SK-N-SH (cell line): ENCODE measurements around the gene CPVL. TPM values are rescaled to one million over a fixed set of nuclear protein-coding genes. Genes with fewer than 3 reads are reported as not detected.

Source experiments
- CTCF ChIA-PET: fragments of 300-600, 350-600 bp; formaldehyde crosslinking; extraction: SDS; loops from one replicate; lab custom pipeline; 2021; lab: Yijun Ruan, JAX
- POLR2A ChIA-PET: fragments of 350-600 bp; sonication (Branson Sonifier 250); formaldehyde crosslinking; extraction: SDS; loops from one replicate; lab custom pipeline; 2020; ENCODE audit warnings: antibody characterized with exemption, inconsistent platforms; lab: Yijun Ruan, JAX
- DNase-seq: peaks from one replicate; pipeline ENCODE4 v3.0.0; 2012
- H2AFZ ChIP-seq: fragments of 200-600 bp; sonication (generic); 2 replicates; pipeline ENCODE4 v1.8.1; 2016; ENCODE audit warnings: antibody characterized with exemption, mild to moderate bottlenecking, low read depth
- H3F3A ChIP-seq: fragments of 200-600 bp; sonication (generic); replicated peaks from 2 replicates; pipeline ENCODE3; 2016; ENCODE audit warnings: antibody characterized with exemption, mild to moderate bottlenecking; ENCODE audit not compliant: insufficient read depth
- H3K27ac ChIP-seq, 2 experiments: fragments of 200-500 bp in 1 of 2; fragments of 200-600 bp in 1 of 2; sonication (Bioruptor generic) in 1 of 2; sonication (generic), shearing (Covaris generic) in 1 of 2; 2 replicates each; pipeline versions ENCODE4 v1.5.1 to v1.6.1; 2014 to 2016; ENCODE audit warnings: low read depth in 2 of 2, inconsistent platforms in 1 of 2, low read length in 1 of 2, mild to moderate bottlenecking in 1 of 2, mixed read lengths in 1 of 2
- H3K27me3 ChIP-seq: fragments of 200-600 bp; sonication (generic), shearing (Covaris generic); 2 replicates; pipeline ENCODE4 v1.6.1; 2016; ENCODE audit warnings: mixed run types; ENCODE audit not compliant: insufficient read depth
- H3K36me3 ChIP-seq, 2 experiments: fragments of 200-500 bp in 1 of 2; fragments of 200-600 bp in 1 of 2; sonication (Bioruptor generic) in 1 of 2; sonication (generic) in 1 of 2; replicated peaks in 1 of 2; 2 replicates each; pipeline versions ENCODE3 to v1.5.1; 2014 to 2016; ENCODE audit warnings: low read length in 1 of 2, mild to moderate bottlenecking in 1 of 2; ENCODE audit not compliant: insufficient read depth in 2 of 2, control insufficient read depth in 1 of 2
- H3K4me1 ChIP-seq, 2 experiments: fragments of 200-500 bp in 1 of 2; fragments of 200-600 bp in 1 of 2; sonication (Bioruptor generic) in 1 of 2; sonication (generic), shearing (Covaris generic) in 1 of 2; 2 replicates each; pipeline versions ENCODE4 v1.5.1 to v1.6.1; 2014 to 2016; ENCODE audit warnings: low read depth in 1 of 2, low read length in 1 of 2, mixed run types in 1 of 2; ENCODE audit not compliant: insufficient read depth in 2 of 2, control insufficient read depth in 1 of 2
- H3K4me2 ChIP-seq: fragments of 200-600 bp; sonication (generic), shearing (Covaris generic); 2 replicates; pipeline ENCODE4 v1.6.1; 2017; ENCODE audit warnings: mixed run types
- H3K4me3 ChIP-seq, 2 experiments: fragments of 200-500 bp in 1 of 2; fragments of 200-600 bp in 1 of 2; sonication (Bioruptor generic) in 1 of 2; sonication (generic), shearing (Covaris generic) in 1 of 2; 2 replicates each; pipeline versions ENCODE4 v1.5.1 to v1.8.1; 2014 to 2016; ENCODE audit warnings: low read depth in 2 of 2, inconsistent platforms in 1 of 2, low read length in 1 of 2, mild to moderate bottlenecking in 1 of 2, mixed read lengths in 1 of 2, moderate library complexity in 1 of 2
- H3K79me2 ChIP-seq: fragments of 200-600 bp; sonication (generic); 2 replicates; pipeline ENCODE4 v1.8.1; 2017; ENCODE audit warnings: mild to moderate bottlenecking; ENCODE audit not compliant: insufficient read depth
- H3K9ac ChIP-seq: fragments of 200-600 bp; sonication (generic); 2 replicates; pipeline ENCODE4 v1.6.1; 2017; ENCODE audit warnings: mixed run types
- H3K9me2 ChIP-seq: fragments of 200-600 bp; sonication (generic); 2 replicates; pipeline ENCODE4 v1.6.1; 2017; ENCODE audit warnings: mixed run types
- H3K9me3 ChIP-seq: fragments of 200-600 bp; sonication (generic); 2 replicates; pipeline ENCODE4 v1.6.1; 2017; ENCODE audit warnings: mixed run types, mild to moderate bottlenecking, moderate library complexity
- H4K20me1 ChIP-seq: fragments of 200-600 bp; sonication (generic); 2 replicates; pipeline ENCODE4 v1.6.1; 2017; ENCODE audit warnings: mild to moderate bottlenecking, mixed run types; ENCODE audit not compliant: insufficient read depth
- CHD2 ChIP-seq: fragments of 150-350 bp; IDR thresholded peaks from 2 replicates; pipeline ENCODE4 v1.6.1; 2018; ENCODE audit warnings: low read length; ENCODE audit not compliant: partially characterized antibody
- CTCF ChIP-seq: fragments of 200-600 bp; sonication (generic); IDR thresholded peaks from 2 replicates; pipeline ENCODE4 v1.6.1; 2017; ENCODE audit warnings: antibody characterized with exemption, mild to moderate bottlenecking, moderate library complexity
- GATA2 ChIP-seq: sonication (generic); formaldehyde crosslinking; IDR thresholded peaks from 2 replicates; pipeline ENCODE4 v1.5.0; 2020; ENCODE audit warnings: mild to moderate bottlenecking, missing genetic modification reagents
- MXI1 ChIP-seq: IDR thresholded peaks from 2 replicates; pipeline ENCODE4 v1.6.1; 2012; ENCODE audit warnings: mild to moderate bottlenecking, low read depth, low read length, improper control_type of control experiment
- NRF1 ChIP-seq: IDR thresholded peaks from 2 replicates; pipeline ENCODE4 v1.6.1; 2012; ENCODE audit warnings: low read depth, mild to moderate bottlenecking, low read length
- RAD21 ChIP-seq: IDR thresholded peaks from 2 replicates; pipeline ENCODE4 v1.6.1; 2012; ENCODE audit warnings: mild to moderate bottlenecking, low read length
- SMC3 ChIP-seq: IDR thresholded peaks from 2 replicates; pipeline ENCODE4 v1.6.1; 2012; ENCODE audit warnings: low read depth, low read length, improper control_type of control experiment
- WGBS: methylation state at CpG from one replicate; pipeline ENCODE4 v1.1.6; 2017; ENCODE audit warnings: low lambda C conversion rate; 5-methylcytosine and 5-hydroxymethylcytosine counted together
- polyA plus RNA-seq, 3 experiments: library from polyadenylated mRNA; depleted of rRNA; stranded (reverse); fragments of >200 nt; gene quantifications; 2 replicates each; pipeline ENCODE4 v1.2.3, GENCODE V29; 2012

Gene CPVL
- polyA plus RNA-seq, 1 of the 3 experiments (the other 2 are of a cell fraction), result not detected

DNA sequence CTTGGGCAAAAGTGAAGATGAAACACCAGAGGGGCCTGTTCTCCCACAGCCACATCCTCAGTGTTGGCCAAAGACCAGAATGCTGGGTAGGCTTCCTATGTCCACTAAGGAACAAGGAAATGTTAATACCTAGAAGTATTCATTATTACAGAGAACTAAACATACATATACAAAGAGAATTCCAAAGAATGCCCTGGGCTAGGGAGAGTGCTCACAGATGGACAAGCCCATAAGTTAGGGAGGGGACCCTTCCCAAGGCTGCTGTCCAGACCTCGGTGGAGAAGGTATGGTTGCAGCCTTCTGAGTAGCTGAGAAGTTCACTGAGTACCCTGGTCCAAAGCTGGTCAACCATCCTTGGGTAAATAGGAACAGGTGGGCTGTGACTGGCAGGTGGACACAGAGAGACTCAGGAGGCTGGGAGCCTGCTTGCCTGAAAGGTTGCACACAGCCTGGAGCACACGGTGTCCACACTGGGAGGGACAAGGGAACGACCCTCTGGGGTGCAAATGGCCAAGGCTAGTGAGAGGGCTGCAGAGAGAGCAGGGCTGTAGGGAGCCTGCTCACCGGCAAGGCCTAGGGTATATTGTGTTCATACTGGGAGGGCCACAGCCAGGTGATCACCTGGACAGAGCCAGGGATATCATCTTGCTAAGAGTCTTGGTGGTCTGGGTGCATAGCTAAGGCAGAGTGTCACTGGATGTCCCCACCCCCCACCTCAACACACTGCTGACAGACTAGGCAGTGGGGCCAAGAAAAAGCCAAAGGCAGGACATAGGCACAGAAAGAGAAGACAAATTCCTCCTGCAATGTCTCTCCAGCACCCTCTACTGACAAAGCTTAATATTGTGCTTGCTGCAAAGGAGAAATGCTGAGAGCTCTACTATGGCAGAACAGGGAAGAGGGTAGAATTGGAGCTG, 40.3 kb downstream of the CPVL start:
- Histone ChIP-seq H3K4me3 (no peak overlapping the region; a peak in 1 of 4 replicates), H4K20me1 (no peaks in the 10 kb centered on the region), H3K4me1 (peaks cover 0 to 16% of the 10 kb centered on the region in 2 experiments; a peak in 1 of 4 replicates), H3F3A (no peaks in the 10 kb centered on the region), H3K4me2 (no peak overlapping the region), H3K27me3 (peaks cover 10% of the 10 kb centered on the region), H3K9ac (no peak overlapping the region), H3K9me2 (no peaks in the 10 kb centered on the region), H2AFZ (no peak overlapping the region), H3K27ac (no peak overlapping the region; a peak in 1 of 4 replicates), H3K36me3 (no peaks in the 10 kb centered on the region), H3K9me3 (no peaks in the 10 kb centered on the region), H3K79me2 (no peaks in the 10 kb centered on the region)
- ChIA-PET CTCF (interaction anchor here (0.6 to 48.2 kb wide), 88 partner anchors 9 to 806 kb away, joined by 3 to 1647 read pairs (median 4); partner anchors contain the start of genes CHN2, CPVL and TRIL), POLR2A (interaction anchor here (1.0 to 1.7 kb wide), 2 partner anchors 149 to 179 kb away, joined by 3 to 6 read pairs; no protein-coding TSS in a partner anchor)
- TF ChIP-seq RAD21, result peak; percentile 98
- TF ChIP-seq GATA2 (CRISPR knock-in tag), result no peak
- peak; percentile 94 for TF ChIP-seq CTCF
- TF ChIP-seq NRF1, result peak; percentile 18; the same call in 1 of the 2 replicates
- TF ChIP-seq SMC3, result peak; percentile 98
- no peak for TF ChIP-seq CHD2
- 36% methylated on average over 4 of the region's 4 CpGs for WGBS
- DNase-seq, result peak; percentile 43

DNA sequence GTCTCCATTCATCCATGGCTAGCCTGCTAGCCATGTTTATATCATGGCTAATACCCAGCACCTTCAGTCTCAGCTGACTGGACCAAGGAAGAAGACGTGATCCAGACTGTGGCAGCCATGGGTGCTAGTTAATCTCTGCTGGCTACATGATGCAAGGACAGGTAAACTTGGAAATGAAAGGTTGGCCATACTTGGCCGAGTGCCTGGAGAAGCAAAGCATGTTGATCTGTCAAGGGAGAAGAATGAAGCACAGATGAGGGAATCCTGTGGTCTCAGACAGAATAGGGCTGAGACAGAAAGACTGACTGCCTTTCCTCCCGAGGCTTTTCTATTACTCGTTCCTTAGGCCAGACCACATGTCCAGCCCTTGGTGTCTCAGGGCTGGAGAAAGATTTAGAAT, 41.1 kb downstream of the CPVL start:
- no peak for TF ChIP-seq MXI1
- H4K20me1 ChIP-seq, result no peaks in the 10 kb centered on the region
- H3K9me2 ChIP-seq, result no peaks in the 10 kb centered on the region
- no peaks in the 10 kb centered on the region for H3K36me3 ChIP-seq
- 34% methylated on average over 4 of the region's 4 CpGs for WGBS
- no peak for DNase-seq
- ChIA-PET POLR2A (no interaction called here), CTCF (interaction anchor here (0.7 to 48.2 kb wide), 14 partner anchors 9 to 313 kb away, joined by 3 to 1647 read pairs (median 8); partner anchors contain the start of gene TRIL)
- peaks cover 0 to 18% of the 10 kb centered on the region in 2 experiments; a peak in 1 of 4 replicates for H3K4me1 ChIP-seq
- H3K79me2 ChIP-seq, result no peaks in the 10 kb centered on the region
- no peaks in the 10 kb centered on the region for H3K9me3 ChIP-seq
- no peaks in the 10 kb centered on the region for H3F3A ChIP-seq
- H3K9ac ChIP-seq, result no peak overlapping the region
- no peak overlapping the region for H3K27ac ChIP-seq
- H3K27me3 ChIP-seq, result peaks cover 2% of the 10 kb centered on the region; the same call in 1 of the 2 replicates
- no peak overlapping the region for H3K4me2 ChIP-seq
- no peak overlapping the region for H2AFZ ChIP-seq
- H3K4me3 ChIP-seq, result no peak overlapping the region
